ENCODE measurements around the gene TPR. TPM values are rescaled to one million over a fixed set of nuclear protein-coding genes. Genes with fewer than 3 reads are reported as not detected.

Gene TPR
- polyA plus RNA-seq, 2 of the 4 experiments (the other 2 are of a cell fraction): 49.0 to 93.2 TPM

- TF ChIP-seq HMGXB4 (CRISPR knock-in tag; IDR thresholded peaks at IDR 0.05; ENCODE audit: borderline replicate concordance): no peak
- TF ChIP-seq CBX2 (IDR thresholded peaks at IDR 0.05; ENCODE audit: borderline replicate concordance, low read depth): no peak
- TF ChIP-seq, protein P1, sequence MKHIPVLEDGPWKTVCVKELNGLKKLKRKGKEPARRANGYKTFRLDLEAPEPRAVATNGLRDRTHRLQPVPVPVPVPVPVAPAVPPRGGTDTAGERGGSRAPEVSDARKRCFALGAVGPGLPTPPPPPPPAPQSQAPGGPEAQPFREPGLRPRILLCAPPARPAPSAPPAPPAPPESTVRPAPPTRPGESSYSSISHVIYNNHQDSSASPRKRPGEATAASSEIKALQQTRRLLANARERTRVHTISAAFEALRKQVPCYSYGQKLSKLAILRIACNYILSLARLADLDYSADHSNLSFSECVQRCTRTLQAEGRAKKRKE (CRISPR knock-in tag; IDR thresholded peaks at IDR 0.05; ENCODE audit: low read depth): no peak
Observed at GRCh38 chr1:186283374-186283773, 91.7 kb downstream of the TPR start (continued).

DNA sequence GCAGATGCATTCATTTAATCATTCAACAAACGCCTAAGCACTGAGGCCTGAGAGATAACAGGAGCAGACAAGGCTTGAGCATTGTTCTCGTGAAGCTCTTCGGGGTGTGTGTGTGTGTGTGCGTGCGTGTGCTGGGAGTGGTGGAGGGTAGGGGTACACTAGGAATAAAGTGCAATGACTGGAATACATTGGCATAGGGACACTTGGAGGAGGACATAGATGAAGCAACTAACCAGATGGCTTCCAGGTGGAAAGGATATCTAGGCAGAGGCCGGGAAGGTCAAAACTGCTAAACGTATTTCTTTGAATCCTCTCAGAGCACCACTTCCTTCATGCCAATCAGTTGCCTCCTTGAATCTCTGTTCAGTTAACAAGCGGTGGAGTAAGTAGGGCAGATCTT, 92.6 kb downstream of the TPR start:
- 69% methylated on average over 8 of the region's 8 CpGs for WGBS (ENCODE audit: missing lambda C conversion rate)
- FAIRE-seq (no peak), ATAC-seq (no peak), DNase-seq (ENCODE audit: low read depth in 1 of 2, low spot score in 1 of 2) (no peak)
- Histone ChIP-seq H3K4me1 (no peaks in the 10 kb centered on the region), H3K4me2 (no peak overlapping the region), H3K4me3 (no peak overlapping the region), H3K9me3 (no peaks in the 10 kb centered on the region), H3K27ac (no peak overlapping the region)
- TF ChIP-seq, protein P1 (CRISPR knock-in tag; IDR thresholded peaks at IDR 0.05; ENCODE audit: low read depth): no peak
- TF ChIP-seq CBX8 (IDR thresholded peaks at IDR 0.05) (no peak), SREBF2 (IDR thresholded peaks at IDR 0.05) (no peak), RFX5 (IDR thresholded peaks at IDR 0.05) (no peak), JUN (IDR thresholded peaks at IDR 0.05) (no peak), EHMT2 (IDR thresholded peaks at IDR 0.05; ENCODE audit: low read depth) (no peak), ZSCAN20 (CRISPR knock-in tag; IDR thresholded peaks at IDR 0.05) (no peak), HOXB5 (CRISPR knock-in tag; IDR thresholded peaks at IDR 0.05) (no peak), CEBPB (IDR thresholded peaks at IDR 0.05) (no peak), MAFK (IDR thresholded peaks at IDR 0.05; ENCODE audit: partially characterized antibody) (no peak), E2F6 (IDR thresholded peaks at IDR 0.05; ENCODE audit: borderline replicate concordance, low read depth) (no peak), NR3C1 (IDR thresholded peaks at IDR 0.05) (no peak), CBX2 (IDR thresholded peaks at IDR 0.05; ENCODE audit: borderline replicate concordance, low read depth) (no peak)
- TF ChIP-seq, protein P2, sequence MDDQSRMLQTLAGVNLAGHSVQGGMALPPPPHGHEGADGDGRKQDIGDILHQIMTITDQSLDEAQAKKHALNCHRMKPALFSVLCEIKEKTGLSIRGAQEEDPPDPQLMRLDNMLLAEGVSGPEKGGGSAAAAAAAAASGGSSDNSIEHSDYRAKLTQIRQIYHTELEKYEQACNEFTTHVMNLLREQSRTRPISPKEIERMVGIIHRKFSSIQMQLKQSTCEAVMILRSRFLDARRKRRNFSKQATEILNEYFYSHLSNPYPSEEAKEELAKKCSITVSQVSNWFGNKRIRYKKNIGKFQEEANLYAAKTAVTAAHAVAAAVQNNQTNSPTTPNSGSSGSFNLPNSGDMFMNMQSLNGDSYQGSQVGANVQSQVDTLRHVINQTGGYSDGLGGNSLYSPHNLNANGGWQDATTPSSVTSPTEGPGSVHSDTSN (IDR thresholded peaks at IDR 0.05): no peak
- ChIA-PET CTCF (interaction anchor here (1.7 kb wide), 1 partner anchor 10 kb away, joined by 3 read pairs; no protein-coding TSS in a partner anchor), POLR2A (no interaction called here)

- TF ChIP-seq JUN (IDR thresholded peaks at IDR 0.05) (no peak), SMC3 (IDR thresholded peaks at IDR 0.05) (no peak), CBX8 (IDR thresholded peaks at IDR 0.05) (no peak), POLR2A (IDR thresholded peaks at IDR 0.05; ENCODE audit: low read length) (no peak), EHMT2 (IDR thresholded peaks at IDR 0.05; ENCODE audit: low read depth) (no peak), HOXA7 (CRISPR knock-in tag; IDR thresholded peaks at IDR 0.05) (no peak), TFCP2L1 (CRISPR knock-in tag; IDR thresholded peaks at IDR 0.05) (no peak), KDM1A (IDR thresholded peaks at IDR 0.05; ENCODE audit: low read depth) (no peak), RFX5 (IDR thresholded peaks at IDR 0.05) (no peak), HOXB5 (CRISPR knock-in tag; IDR thresholded peaks at IDR 0.05) (no peak), RAD21 (conservative IDR thresholded peaks at IDR 0.05 in 1 of 2, IDR thresholded peaks at IDR 0.05 in 1 of 2) (no peak), POLR2AphosphoS2 (conservative IDR thresholded peaks at IDR 0.05; ENCODE audit: low read length) (no peak), ELK1 (IDR thresholded peaks at IDR 0.05; ENCODE audit: low read depth, low read length) (no peak), NR3C1 (IDR thresholded peaks at IDR 0.05) (no peak), CEBPB (IDR thresholded peaks at IDR 0.05) (no peak), JUNB (IDR thresholded peaks at IDR 0.05) (no peak)
- TF ChIP-seq, protein P1 (CRISPR knock-in tag; IDR thresholded peaks at IDR 0.05; ENCODE audit: low read depth): no peak
- Histone ChIP-seq H3K4me2 (no peak overlapping the region), H3K4me3 (no peak overlapping the region), H3K9me3 (no peaks in the 10 kb centered on the region), H3K27ac (no peak overlapping the region), H3K4me1 (no peaks in the 10 kb centered on the region)
- FAIRE-seq (no peak), DNase-seq (ENCODE audit: low read depth in 1 of 2, low spot score in 1 of 2) (no peak), ATAC-seq (no peak)
- ChIA-PET CTCF (no interaction called here), POLR2A (no interaction called here)
- WGBS (ENCODE audit: missing lambda C conversion rate): 65% methylated on average over 2 of the region's 2 CpGs
Observed at GRCh38 chr1:186275822-186276221, 99.2 kb downstream of the TPR start.

Data from A549 (cell line).